ENCODE data around the gene C1orf50. TPM values are rescaled to one million over a fixed set of nuclear protein-coding genes. Genes with fewer than 3 reads are reported as not detected.

C1orf50 gene
- total RNA-seq, 1 experiment from 2014 or later, result 5.1 TPM

DNA sequence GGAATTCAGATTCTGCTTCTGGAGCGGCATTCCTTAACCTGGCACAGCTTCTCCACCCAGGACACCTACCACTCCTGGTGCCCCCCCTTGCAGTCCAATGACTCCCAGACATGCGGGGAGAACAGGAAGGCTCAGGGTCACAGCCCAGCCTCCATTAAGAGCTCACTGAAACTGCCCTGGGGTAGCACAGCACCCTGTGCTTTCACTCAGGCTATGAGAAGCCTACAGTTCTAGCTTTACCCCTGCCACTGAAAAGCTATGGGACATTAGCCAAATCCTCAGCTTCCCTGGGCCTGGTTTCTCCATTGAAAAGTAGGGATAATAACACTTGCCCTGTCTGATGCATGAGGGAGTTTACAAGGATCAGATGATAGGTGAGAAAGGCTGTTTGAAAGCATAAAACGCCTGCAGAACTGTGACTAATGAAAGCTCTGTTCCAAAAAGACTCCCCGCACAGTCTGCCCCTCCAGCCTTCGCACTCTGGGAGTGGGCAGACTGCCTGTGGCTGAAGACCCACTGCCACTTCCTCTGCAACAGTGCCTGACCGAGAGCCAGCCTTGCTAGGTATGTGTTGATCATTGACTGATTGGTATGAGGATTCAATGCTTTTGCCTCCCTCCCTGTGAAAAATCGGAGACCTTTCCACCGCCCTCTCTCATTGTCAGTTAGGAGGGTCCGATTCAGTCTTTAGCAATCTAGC lies 24.3 kb upstream of the C1orf50 start:
- no peaks in the 10 kb centered on the region for H3K27me3 Mint-ChIP-seq (ENCODE audit: low read depth)
- peaks cover 13% of the 10 kb centered on the region; the same call in 1 of the 2 replicates for H3K36me3 Mint-ChIP-seq
- CTCF ChIA-PET, result interaction anchor here (0.7 to 1.2 kb wide), 2 partner anchors 14 to 164 kb away, joined by 3 read pairs; no protein-coding TSS in a partner anchor
- no peak for DNase-seq (ENCODE audit: low spot score)
- peaks cover 44% of the 10 kb centered on the region for H3K4me1 Mint-ChIP-seq
- H3K9me3 Mint-ChIP-seq, result no peaks in the 10 kb centered on the region
- POLR2A ChIA-PET, result no interaction called here
- H3K27ac Mint-ChIP-seq, result no peak overlapping the region
- ATAC-seq, result no peak
- H3K4me3 Mint-ChIP-seq, result no peak overlapping the region
- TF ChIP-seq ZNF232 (CRISPR knock-in tag; IDR thresholded peaks at IDR 0.05) (no peak), CBFB (CRISPR knock-in tag; IDR thresholded peaks at IDR 0.05; ENCODE audit: low read depth) (no peak), NFATC4 (CRISPR knock-in tag; IDR thresholded peaks at IDR 0.05) (no peak), ZNF138 (CRISPR knock-in tag; conservative IDR thresholded peaks at IDR 0.05) (no peak), TEAD4 (CRISPR knock-in tag; IDR thresholded peaks at IDR 0.05) (no peak), GTF2I (CRISPR knock-in tag; conservative IDR thresholded peaks at IDR 0.05) (no peak), ZNF671 (CRISPR knock-in tag; IDR thresholded peaks at IDR 0.05) (no peak)

GRCh38 chr1:42743317-42744147 lies 23.5 kb upstream of the C1orf50 start:
- DNase-seq (ENCODE audit: low spot score) (no peak), ATAC-seq (no peak)
- Mint-ChIP-seq H3K4me3 (no peak overlapping the region), H3K9me3 (no peaks in the 10 kb centered on the region), H3K27me3 (ENCODE audit: low read depth) (no peaks in the 10 kb centered on the region), H3K4me1 (peaks cover 44% of the 10 kb centered on the region), H3K27ac (no peak overlapping the region), H3K36me3 (peaks cover 20% of the 10 kb centered on the region)
- ChIA-PET CTCF (interaction anchor here (1.2 kb wide), 1 partner anchor 14 kb away, joined by 3 read pairs; no protein-coding TSS in a partner anchor), POLR2A (no interaction called here)
- TF ChIP-seq ZBTB21 (CRISPR knock-in tag; IDR thresholded peaks at IDR 0.05; ENCODE audit: borderline replicate concordance) (no peak), IRF1 (CRISPR knock-in tag; IDR thresholded peaks at IDR 0.05) (no peak), ZNF232 (CRISPR knock-in tag; IDR thresholded peaks at IDR 0.05) (no peak), KAT7 (CRISPR knock-in tag; IDR thresholded peaks at IDR 0.05; ENCODE audit: borderline replicate concordance) (no peak), FOXK1 (CRISPR knock-in tag; IDR thresholded peaks at IDR 0.05) (no peak), NFYB (CRISPR knock-in tag; conservative IDR thresholded peaks at IDR 0.05; ENCODE audit: low read depth) (no peak), MYBL2 (CRISPR knock-in tag; IDR thresholded peaks at IDR 0.05) (no peak), ZNF121 (CRISPR knock-in tag; IDR thresholded peaks at IDR 0.05) (no peak)

GRCh38 chr1:42744148-42744413 lies 23.0 kb upstream of the C1orf50 start:
- peaks cover 40% of the 10 kb centered on the region for H3K4me1 Mint-ChIP-seq
- DNase-seq (ENCODE audit: low spot score), result no peak
- H3K4me3 Mint-ChIP-seq, result no peak overlapping the region
- no peaks in the 10 kb centered on the region for H3K9me3 Mint-ChIP-seq
- ChIA-PET CTCF (no interaction called here), POLR2A (no interaction called here)
- no peak overlapping the region for H3K27ac Mint-ChIP-seq
- H3K27me3 Mint-ChIP-seq (ENCODE audit: low read depth), result no peaks in the 10 kb centered on the region
- ATAC-seq, result no peak
- peaks cover 20% of the 10 kb centered on the region for H3K36me3 Mint-ChIP-seq
- TF ChIP-seq CREB1 (CRISPR knock-in tag; IDR thresholded peaks at IDR 0.05) (no peak), GABPB1 (CRISPR knock-in tag; IDR thresholded peaks at IDR 0.05) (no peak), ARID4B (CRISPR knock-in tag; IDR thresholded peaks at IDR 0.05; ENCODE audit: borderline replicate concordance) (no peak), RORB (CRISPR knock-in tag; IDR thresholded peaks at IDR 0.05) (no peak), NR3C1 (CRISPR knock-in tag; conservative IDR thresholded peaks at IDR 0.05; ENCODE audit: low read depth) (no peak), GRHL2 (CRISPR knock-in tag; IDR thresholded peaks at IDR 0.05; ENCODE audit: insufficient replicate concordance, severe bottlenecking) (no peak), JUN (CRISPR knock-in tag; IDR thresholded peaks at IDR 0.05) (no peak), NFATC4 (CRISPR knock-in tag; IDR thresholded peaks at IDR 0.05) (no peak), TP53 (CRISPR knock-in tag; IDR thresholded peaks at IDR 0.05) (no peak), EMX1 (CRISPR knock-in tag; IDR thresholded peaks at IDR 0.05) (no peak), SP1 (CRISPR knock-in tag; conservative IDR thresholded peaks at IDR 0.05) (no peak), STAT6 (CRISPR knock-in tag; conservative IDR thresholded peaks at IDR 0.05; ENCODE audit: low read depth) (no peak), ELF4 (CRISPR knock-in tag; IDR thresholded peaks at IDR 0.05; ENCODE audit: low read depth) (no peak)
